HUDEP-2 (cell line): ENCODE measurements around the gene ALDH3A2.

ENCODE experiments used
- DNase-seq, 76 experiments: peaks; one replicate each; lab custom pipeline; 2025; ENCODE audit not compliant: unreplicated experiment in 76 of 76; lab: John Stamatoyannopoulos, UW

ALDH3A2 gene

DNA sequence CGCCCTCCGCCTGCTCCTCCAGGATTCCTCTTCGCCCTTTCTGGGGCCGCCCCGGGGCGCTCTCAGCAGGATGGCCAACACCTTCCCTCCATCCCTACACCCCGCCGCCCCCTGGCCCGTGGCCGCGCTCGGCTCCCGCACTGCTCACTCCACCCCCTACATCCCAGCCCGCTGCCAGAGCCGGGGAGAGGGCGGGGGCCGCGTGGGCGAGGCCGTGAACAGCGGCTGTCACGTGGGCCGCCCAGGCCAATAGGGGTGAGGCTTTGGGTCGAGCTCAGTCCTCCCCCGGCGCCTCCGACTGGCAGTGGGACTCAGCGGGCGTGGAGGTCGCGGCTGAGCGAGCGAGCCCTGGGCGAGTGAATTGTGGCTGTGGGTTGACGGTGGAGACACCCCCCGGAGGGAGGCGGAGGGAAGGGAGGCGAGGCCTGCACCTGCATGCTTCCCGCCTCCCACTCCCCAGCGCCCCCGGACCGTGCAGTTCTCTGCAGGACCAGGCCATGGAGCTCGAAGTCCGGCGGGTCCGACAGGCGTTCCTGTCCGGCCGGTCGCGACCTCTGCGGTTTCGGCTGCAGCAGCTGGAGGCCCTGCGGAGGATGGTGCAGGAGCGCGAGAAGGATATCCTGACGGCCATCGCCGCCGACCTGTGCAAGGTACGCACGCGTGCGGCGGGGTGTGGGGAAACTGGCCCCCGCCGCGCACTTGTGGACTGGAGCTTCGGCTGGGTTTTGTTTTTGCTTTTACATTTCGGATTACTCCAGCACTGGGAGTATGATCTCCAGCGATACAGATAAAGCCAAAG lies at the start of gene ALDH3A2:
TSS of gene ALDH3A2 (plus strand) at position 277 of the 799 bp plus-strand sequence. CDS start at position 498, 221 bp downstream.
- peak in 74 of 76 experiments; percentile 33 to 95 (median 85) for DNase-seq

DNA sequence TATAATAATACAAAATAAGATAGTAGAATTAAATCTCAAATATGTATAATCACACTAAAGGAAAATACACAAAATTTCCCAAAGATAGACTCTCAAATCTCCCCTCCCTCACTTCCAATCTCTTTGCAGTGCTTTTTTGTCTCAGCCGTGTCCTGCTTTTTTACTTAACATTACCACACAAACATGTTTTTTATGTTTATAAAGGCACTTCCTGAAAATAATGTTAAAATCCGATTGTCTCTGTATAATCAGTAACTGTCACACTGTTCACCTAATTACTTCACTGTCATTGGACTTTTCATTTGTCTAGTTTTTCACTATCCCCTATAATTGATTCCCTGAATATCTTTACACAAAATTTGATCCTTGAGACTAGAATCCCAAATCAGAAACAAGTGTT lies 38.2 kb upstream of the ALDH3A2 start:
- DNase-seq: no peak

DNA sequence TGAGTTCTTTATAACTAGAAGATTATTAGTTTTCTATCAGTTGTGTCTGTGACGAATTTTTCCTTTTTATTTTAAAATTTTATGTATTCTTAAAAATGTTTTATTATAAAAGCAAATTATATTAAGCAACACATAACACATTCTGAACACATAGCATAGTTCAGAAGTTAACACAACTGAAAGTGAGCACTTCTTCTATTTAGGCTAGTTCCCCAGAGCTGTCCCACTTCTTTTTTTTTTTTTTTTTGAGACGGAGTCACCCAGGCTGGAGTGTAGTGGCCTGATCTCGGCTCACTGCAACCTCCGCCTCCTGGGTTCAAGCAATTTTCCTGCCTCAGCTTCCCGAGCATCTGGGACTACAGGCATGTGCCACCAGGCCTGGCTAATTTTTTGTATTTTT lies 37.7 kb upstream of the ALDH3A2 start:
- no peak for DNase-seq

DNA sequence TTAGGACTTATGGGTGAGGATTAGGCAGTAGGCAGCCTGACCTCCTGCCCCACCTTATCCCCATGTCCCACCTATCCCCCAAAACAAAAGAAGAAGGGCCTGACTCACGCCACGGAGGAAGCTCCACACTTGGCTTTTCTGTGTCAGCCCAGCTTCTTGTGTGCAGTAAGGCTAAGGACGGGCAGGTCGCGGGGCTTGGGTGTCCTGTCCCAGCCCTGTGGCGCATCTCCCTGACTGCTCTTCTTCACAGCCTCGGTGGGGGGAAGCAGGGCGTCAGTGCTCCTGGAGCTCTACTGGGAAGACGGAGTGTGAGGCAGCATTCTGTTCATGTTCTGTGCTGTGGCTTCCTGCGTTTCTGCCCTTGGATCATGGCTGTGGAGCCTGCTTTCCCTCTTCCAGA lies 34.6 kb upstream of the ALDH3A2 start:
- no peak for DNase-seq

DNA sequence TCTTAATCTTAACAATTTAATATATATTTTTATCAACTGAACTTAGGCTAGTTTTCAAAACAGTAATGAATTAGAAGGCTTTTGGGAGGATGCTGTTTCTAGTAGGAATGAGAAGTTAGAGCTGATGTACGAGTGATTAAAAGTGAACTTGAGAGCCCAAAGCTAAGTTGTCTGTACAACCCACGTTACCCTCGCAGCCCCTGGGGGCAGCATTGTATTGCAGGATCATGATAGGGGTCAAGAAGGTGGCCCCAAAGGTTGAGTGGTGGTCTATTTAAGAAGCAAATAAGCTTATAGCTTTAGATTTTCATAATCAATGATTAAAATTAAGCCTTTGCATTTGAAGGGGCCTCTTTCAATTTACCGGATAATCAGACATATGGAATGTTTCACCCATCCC lies 33.7 kb upstream of the ALDH3A2 start:
- DNase-seq: no peak

DNA sequence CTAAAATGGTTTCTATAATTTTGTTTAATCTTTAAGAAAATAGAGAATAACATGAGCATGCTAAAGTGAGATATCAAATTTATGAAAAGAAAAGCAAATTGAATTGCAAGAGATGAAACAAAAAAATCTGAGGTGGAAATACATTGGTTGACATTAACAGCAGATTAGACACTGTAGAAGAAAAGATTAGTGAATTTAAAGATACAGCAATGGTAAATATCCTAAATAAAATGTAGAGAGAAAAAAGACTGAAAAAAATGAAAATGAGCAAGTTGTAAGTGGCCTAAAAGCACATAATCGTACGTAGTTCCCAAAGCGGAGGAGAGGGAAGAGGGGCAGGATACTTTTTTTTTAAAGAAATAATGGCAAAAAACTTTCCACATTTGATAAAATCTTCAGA lies 30.5 kb upstream of the ALDH3A2 start:
- DNase-seq: no peak

DNA sequence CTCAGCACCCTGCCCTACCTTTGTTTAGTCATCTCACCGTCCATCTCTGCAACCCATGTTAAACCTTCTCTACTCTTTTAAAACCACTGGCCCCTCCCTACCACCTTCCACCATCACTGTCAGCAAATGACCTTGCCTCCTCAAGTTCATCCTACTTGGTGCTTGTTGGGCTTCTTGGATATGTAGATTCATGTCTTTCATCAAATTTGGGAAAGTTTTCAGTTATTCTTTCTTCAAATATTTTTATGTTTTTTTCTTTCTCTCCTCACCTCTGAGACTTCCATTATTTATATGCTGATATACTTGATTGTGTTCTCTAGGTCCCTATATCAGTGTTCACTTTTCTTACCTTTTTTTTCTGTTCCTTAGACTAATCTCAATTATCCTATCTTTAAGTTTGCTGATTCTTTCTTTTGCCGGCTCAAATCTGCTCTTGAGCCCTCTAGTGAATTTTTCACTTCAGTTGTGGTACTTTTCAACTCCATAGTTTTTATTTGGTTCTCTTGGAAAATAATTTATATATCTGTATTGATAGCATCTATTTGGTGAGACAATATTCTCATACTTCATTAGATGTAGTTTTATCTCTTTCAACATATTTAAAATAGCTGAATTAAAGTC lies 28.7 kb upstream of the ALDH3A2 start:
- DNase-seq: no peak

DNA sequence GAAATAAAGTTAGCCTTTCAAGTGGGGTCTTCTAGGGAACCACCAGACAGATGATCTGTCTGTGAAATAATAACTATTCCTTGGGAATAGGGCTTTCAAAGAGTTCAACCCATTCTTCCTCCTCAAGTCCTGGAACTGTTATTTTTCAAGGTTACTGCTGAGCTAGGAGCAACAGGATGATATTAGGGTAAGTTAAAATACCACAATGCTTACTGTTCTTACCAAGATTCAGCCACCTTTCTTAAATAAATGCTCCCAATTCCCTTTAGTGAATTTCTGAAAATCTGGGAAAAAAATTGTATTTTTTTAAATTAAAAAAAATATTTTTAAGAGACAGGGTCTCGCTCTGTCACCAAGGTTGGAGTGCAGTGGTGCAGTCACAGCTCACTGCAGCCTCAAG lies 26.9 kb upstream of the ALDH3A2 start:
- no peak for DNase-seq

DNA sequence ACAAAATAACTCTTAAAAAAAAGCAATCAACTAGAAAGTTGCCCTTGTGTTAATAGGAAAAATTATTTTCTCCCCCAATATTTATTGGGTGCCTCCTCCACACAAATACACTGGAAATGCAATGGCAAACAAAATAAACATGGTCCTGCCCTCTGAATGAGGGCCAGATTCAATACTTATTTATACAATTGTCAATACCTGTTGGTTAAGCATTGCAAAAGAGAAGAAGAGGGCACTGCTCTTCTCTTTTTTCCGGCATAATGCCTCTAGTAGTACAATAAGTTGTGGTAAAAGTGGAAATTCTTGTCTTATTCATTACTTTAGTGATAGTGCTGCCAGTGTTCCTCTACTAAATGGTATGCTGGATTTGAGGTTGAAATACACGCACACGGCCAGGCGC lies 22.5 kb upstream of the ALDH3A2 start:
- no peak for DNase-seq

DNA sequence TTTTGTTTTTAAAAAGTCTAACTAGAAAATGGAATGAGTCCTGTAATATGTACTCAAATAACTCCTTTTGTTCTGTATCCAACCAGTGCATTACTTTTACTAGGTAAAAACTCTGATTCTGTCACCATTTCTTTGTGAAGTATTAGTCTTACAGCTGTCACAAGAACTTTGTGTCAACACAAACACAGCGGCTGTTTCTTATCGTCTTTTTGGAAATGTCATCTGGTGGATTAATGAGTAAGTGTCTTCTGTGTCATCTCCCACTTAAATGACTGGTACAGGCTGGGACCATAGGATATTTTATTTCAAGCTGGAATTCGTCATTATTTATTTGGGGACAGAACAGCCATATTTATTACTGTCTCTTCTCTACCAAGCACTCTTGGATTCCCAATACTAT lies 19.1 kb upstream of the ALDH3A2 start:
- no peak for DNase-seq

DNA sequence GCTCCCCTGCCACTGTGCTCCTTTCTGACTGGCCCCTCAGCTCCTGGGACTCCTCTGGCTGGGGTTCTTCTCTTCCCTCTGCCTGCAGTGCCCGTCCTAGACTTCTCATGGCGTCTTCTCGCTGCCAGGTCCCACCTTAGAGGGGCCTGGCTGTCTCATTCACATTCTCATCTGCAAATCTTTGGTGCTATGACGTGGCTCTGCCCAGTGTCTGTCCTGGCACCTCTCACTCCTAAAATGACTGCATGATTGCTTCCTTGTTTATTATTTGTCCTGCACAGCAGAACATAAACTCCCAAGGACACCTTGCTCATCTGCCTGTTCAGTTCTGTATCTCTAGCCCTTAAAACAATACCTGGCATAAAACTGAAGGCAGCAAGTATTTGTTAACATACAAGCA lies 18.5 kb upstream of the ALDH3A2 start:
- DNase-seq: no peak

DNA sequence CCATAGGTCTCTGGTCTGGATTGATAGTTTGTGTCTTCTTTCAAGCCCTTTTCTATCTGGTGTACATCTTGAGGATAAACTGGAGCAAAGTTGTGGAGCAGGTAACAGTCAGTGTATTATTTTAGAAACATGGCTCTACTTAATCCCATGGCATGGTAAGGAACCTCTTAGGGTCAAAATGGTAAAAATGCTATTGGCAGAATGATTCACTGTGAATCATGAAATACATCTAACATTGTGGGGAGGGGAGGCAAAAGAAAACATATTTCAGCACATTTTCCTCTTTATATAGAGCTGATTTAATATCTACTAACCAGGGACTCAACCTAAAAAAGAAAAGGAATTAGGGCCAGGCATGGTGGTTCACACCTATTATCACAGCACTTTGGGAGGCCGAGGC lies 17.9 kb upstream of the ALDH3A2 start:
- DNase-seq: no peak

DNA sequence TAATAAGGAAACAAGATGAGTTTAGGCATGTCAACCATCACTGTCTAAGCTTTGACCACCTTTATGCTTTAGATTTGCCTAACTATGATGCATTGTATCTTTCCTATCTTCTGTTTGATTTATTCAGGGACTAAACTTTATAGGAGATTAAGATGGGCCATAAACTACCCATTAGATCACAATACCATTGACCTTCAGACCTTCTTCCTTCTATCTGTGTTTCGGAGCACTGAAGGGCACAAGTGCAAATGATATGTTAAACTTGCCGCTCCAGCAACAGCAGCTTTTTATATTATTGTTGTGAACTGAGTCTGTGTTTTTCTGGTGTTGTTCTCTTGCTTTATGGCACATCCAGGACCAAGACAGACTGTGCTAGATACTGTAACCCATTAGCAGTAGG lies 16.6 kb upstream of the ALDH3A2 start:
- no peak for DNase-seq

DNA sequence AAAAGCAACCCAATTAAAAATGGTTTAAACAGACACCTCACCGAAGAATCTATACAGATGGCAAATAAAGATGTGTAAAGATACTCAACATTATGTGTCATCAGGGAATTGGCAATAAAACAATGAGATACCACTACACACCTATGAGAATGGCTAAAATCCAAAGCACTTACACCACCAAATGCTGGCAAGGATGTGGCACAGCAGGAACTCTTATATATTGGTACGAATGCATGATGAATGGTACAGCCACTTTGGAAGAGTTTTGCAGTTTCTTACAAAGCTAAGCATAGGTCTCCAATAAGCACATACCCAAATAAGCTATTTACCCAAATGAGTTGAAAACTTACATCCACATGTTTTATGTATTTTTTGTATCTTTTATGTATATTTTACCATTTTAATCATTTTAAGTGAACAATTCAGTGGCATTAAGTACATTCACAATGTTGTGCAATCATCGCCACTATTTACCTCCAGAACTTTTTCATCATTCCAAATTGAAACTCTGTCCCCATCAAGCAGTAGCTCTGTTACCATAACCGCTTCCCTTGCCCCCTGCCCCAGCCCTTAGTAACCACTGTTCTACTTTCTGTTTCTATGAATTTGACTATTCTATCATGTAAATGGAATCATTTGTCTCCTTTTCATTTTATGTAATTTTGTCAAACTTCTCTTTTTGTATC lies 6.7 kb upstream of the ALDH3A2 start:
- no peak for DNase-seq

DNA sequence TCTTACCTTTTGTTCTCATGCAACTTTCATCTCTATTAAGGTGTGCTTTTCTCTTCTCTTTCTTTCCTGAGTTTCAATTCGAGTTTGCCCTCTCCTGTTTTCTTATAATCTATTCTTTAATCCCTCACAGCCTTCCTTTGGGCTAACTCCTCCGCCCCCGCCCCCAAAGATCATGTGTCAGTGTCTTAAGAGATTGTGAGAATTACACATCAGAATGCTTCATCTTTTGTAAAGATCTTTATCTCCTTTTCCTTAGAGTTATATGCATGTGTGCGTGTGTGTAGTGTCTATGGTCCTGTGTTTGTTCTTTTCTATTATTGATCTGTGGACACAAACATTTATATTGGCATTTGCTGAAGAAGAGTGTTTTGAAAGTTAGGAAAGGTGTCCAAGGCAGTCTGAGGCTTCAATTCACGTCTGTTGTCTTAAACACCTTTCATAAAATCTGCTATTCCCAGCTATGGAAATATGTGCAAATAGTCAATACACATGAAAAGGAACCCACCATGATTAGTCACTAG lies 6.1 kb upstream of the ALDH3A2 start:
- no peak for DNase-seq

DNA sequence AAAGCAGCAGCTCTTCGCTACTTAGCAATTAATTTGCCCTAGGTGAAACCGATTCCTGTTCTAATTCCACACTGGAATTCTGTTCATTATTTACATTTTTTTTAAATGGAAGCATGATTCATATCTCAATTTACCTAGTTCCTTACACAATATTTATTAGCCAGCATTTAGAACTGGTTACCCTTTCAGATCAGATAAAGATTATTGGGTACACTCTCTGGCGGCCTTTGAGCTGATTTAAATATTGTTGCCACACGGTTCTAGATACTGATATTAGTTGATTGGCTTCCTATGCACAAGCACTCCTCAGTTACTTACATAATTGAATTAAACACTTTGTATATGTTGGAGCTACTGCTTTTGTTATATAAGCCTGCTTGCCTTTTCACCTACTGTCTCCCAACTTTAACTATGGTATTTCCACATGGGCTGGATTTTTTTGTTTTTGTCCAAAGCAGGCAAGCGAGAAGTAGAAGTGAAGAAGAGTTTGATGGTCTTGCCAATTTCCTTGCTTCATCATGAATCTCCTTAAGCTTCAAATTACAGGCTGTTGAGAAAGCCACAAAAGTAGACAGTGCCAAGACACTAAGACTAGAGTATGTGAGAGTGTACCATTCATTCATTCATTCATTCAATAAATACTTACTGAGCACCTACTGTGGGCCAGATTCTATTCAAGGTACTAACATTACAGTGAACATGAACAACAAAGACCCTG lies 3.9 kb upstream of the ALDH3A2 start:
- no peak for DNase-seq

DNA sequence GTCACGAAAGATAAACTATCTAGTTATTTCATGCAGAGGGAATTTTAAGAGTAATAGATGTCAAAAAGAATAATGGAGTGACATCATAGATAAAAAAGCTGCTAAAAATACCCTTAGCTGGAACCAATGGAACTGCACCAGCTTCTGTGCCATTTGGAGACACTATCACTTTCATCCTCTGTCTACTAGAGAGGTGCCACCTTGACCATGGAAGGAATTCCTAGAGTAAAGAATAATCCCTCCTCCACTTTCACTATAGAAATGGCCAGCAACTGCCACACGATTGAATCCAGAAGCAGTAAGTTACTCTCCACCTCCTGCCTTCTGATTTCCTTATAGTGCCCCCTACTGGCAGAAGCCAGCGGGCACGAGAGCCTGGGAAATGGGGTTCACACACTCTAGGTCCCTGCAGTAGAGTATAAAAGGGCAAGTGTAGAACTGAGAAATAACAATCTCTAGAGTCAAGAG lies 2.8 kb upstream of the ALDH3A2 start:
- DNase-seq: peak in 51 of 76 experiments; percentile 1 to 61 (median 25)

DNA sequence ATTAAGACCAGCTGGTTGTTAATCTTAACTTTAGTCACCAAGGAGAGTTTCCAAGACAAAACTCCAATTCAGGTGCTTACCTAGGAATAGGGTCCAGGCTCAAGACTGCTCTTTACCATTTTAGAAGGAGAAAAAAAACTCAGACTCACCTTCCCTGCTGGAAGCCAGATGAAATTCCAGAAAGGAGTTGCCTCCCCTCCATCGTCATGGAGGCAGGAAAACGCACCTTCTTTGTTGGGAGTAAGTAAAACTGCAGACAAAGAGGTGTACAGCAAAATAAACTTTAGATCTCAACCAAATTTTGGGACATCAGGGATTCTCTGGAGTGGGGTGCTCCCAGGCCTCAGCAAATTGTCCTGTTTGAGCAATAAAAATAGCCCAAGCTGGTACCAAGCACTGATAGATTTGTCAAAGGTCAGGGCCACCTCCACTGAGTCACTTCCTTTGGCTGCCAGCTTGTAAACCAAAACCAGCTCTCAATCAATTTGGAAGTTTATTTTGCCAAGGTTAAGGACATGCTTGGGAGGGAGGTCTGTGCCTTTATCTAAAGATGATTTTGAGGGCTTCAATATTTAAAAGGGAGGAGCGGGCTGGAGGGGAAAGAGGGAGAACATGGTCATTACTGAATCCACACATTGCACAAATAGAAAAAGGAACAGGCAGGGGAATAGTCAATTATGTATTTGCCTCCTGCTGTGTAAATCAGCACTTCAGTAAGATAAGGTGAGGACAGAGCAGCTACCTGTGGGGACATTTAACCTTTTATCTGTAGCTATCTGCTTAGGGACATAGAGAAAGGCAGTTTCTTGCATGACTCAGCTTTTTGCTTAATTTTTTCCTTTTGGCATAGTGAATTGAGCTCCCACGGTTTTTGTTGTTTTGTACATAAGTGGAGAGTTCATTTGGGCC lies 1.5 kb upstream of the ALDH3A2 start:
- no peak for DNase-seq

DNA sequence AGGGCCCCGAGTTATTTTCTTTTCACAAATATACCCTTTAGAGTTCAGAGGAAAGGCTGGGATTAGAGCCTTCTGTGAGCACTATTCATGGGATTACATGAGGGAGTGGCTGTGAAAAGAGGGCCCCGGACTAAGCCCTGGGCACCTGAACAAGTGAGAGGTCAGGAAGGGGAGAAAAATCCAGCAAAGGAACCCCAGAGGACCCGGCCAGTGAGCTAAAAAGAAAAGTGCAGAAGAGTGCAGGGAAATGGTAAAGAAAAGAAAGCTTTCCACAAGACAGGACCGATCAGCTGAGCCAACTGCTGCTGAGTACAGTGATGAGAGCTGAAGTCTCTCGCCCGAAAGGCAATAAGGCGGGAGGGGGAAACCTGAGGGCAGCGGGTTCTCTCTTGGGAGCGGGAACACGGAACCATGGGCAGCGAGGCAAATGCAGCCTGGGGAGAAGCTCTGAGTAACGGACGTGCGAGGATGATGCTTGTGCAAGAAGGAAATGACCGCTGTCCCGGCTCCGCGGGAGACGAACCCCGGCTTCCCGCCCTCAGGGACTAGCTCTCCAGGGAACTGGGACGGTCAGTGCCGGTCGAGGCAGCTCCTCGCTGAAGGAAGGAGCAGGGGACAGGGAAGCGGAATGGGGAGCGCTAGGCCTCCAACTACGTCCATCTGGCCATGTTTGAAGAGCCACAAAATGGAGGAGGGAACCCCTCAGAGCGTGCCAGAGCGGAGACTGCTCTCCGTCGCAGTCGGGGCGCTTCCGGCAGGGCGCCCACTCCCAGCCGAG lies 665 bp upstream of the ALDH3A2 start:
- peak in 12 of 76 experiments; percentile 4 to 45 (median 26) for DNase-seq
